DND-41 (cell line): ENCODE data around the gene NRSN1.

Source experiments
- ATAC-seq: fragments of 200-7000 bp; cut with Tn5 transposase; 3 replicates; pipeline ENCODE4 v1.9.1; 2021; ENCODE audit warnings: low read depth; ENCODE audit not compliant: insufficient read depth
- DNase-seq: peaks from one replicate; pipeline ENCODE4 v3.0.0-alpha.2; 2020
- H2AFZ ChIP-seq: 2 replicates; pipeline ENCODE4 v1.6.0; 2012; ENCODE audit warnings: low read depth, low read length
- H3K27ac ChIP-seq: 2 replicates; pipeline ENCODE4 v1.5.1; 2012; ENCODE audit warnings: low read length, inconsistent platforms
- H3K27me3 ChIP-seq: fragments of 200-600 bp; sonication (generic); 2 replicates; pipeline ENCODE4 v1.6.0; 2012; ENCODE audit warnings: low read length, mild to moderate bottlenecking, inconsistent platforms; ENCODE audit not compliant: insufficient read depth, poor library complexity
- H3K36me3 ChIP-seq: 2 replicates; pipeline ENCODE4 v1.5.1; 2012; ENCODE audit warnings: low read length, inconsistent platforms; ENCODE audit not compliant: insufficient read depth
- H3K4me1 ChIP-seq: 2 replicates; pipeline ENCODE4 v1.5.1; 2012; ENCODE audit warnings: mild to moderate bottlenecking, low read length; ENCODE audit not compliant: insufficient read depth
- H3K4me2 ChIP-seq: 2 replicates; pipeline ENCODE4 v1.6.0; 2012; ENCODE audit warnings: mild to moderate bottlenecking, moderate library complexity, low read length, inconsistent platforms; ENCODE audit not compliant: insufficient read depth
- H3K4me3 ChIP-seq, 2 experiments: fragments of 200-600 bp in 1 of 2; shearing (Covaris generic) in 1 of 2; 2 replicates each; pipeline ENCODE4 v1.5.1; 2012 to 2016; ENCODE audit warnings: inconsistent platforms in 2 of 2, low read length in 2 of 2, mild to moderate bottlenecking in 2 of 2, low read depth in 1 of 2, moderate library complexity in 1 of 2
- H3K79me2 ChIP-seq: 2 replicates; pipeline ENCODE4 v1.6.0; 2012; ENCODE audit warnings: low read length, inconsistent platforms; ENCODE audit not compliant: insufficient read depth
- H3K9ac ChIP-seq: 2 replicates; pipeline ENCODE4 v1.6.0; 2012; ENCODE audit warnings: low read depth, mild to moderate bottlenecking, inconsistent platforms, low read length, moderate library complexity
- H3K9me3 ChIP-seq: 2 replicates; pipeline ENCODE4 v1.5.1; 2012; ENCODE audit warnings: low read length, moderate library complexity, mild to moderate bottlenecking, inconsistent platforms; ENCODE audit not compliant: insufficient read depth, severe bottlenecking
- H4K20me1 ChIP-seq: 2 replicates; pipeline ENCODE4 v1.6.0; 2012; ENCODE audit warnings: low read length; ENCODE audit not compliant: insufficient read depth
- CTCF ChIP-seq: IDR thresholded peaks from 2 replicates; pipeline ENCODE4 v1.5.1; 2012; ENCODE audit warnings: borderline replicate concordance, low read length, moderate library complexity, mild to moderate bottlenecking; ENCODE audit not compliant: poor library complexity, severe bottlenecking; ENCODE audit errors: extremely low read depth
- EZH2 ChIP-seq: IDR thresholded peaks from 3 replicates; pipeline ENCODE4 v1.6.1; 2012; ENCODE audit warnings: borderline replicate concordance, low read depth, mild to moderate bottlenecking, moderate library complexity, low read length, inconsistent platforms; ENCODE audit not compliant: severe bottlenecking

NRSN1 gene

GRCh38 chr6:24194978-24195700 is 69.1 kb downstream of the NRSN1 start:
- Histone ChIP-seq H3K27me3 (peaks cover 4% of the 10 kb centered on the region), H4K20me1 (no peaks in the 10 kb centered on the region), H3K27ac (no peak overlapping the region), H3K79me2 (no peaks in the 10 kb centered on the region), H3K4me2 (no peak overlapping the region), H3K4me3 (no peak overlapping the region), H3K9me3 (no peaks in the 10 kb centered on the region), H2AFZ (no peak overlapping the region), H3K36me3 (no peaks in the 10 kb centered on the region), H3K9ac (no peak overlapping the region), H3K4me1 (no peaks in the 10 kb centered on the region)
- DNase-seq (no peak), ATAC-seq (no peak)
- no peak for TF ChIP-seq EZH2
- no peak for TF ChIP-seq CTCF

GRCh38 chr6:24195836-24196597 is 70.0 kb downstream of the NRSN1 start:
- H3K4me2 ChIP-seq: no peak overlapping the region
- no peak overlapping the region for H3K9ac ChIP-seq
- H3K79me2 ChIP-seq: no peaks in the 10 kb centered on the region
- no peaks in the 10 kb centered on the region for H3K36me3 ChIP-seq
- DNase-seq (no peak), ATAC-seq (no peak)
- H3K4me3 ChIP-seq: no peak overlapping the region
- H3K9me3 ChIP-seq: no peaks in the 10 kb centered on the region
- no peak overlapping the region for H3K27ac ChIP-seq
- no peaks in the 10 kb centered on the region for H4K20me1 ChIP-seq
- H3K27me3 ChIP-seq: peaks cover 4% of the 10 kb centered on the region
- TF ChIP-seq CTCF: no peak
- no peak for TF ChIP-seq EZH2
- no peaks in the 10 kb centered on the region for H3K4me1 ChIP-seq
- H2AFZ ChIP-seq: no peak overlapping the region
